Mammary epithelial cell (primary cell): ENCODE data around the gene COL5A1.

Source experiments
- EZH2 ChIP-seq: IDR thresholded peaks from 2 replicates; pipeline ENCODE4 v1.6.1; 2012; ENCODE audit warnings: low read length, inconsistent platforms, borderline replicate concordance
- TF ChIP-seq, protein P1 (sequence below), 2 donors: IDR thresholded peaks in 1 of 2; conservative IDR thresholded peaks in 1 of 2; 2 replicates each; pipeline ENCODE4 v1.5.1; 2011 to 2012; ENCODE audit warnings: inconsistent platforms in 2 of 2, low read length in 2 of 2, mild to moderate bottlenecking in 2 of 2, control low read depth in 1 of 2, low read depth in 1 of 2; ENCODE audit not compliant: insufficient read depth in 1 of 2; ENCODE audit errors: extremely low read depth in 1 of 2

DNA sequence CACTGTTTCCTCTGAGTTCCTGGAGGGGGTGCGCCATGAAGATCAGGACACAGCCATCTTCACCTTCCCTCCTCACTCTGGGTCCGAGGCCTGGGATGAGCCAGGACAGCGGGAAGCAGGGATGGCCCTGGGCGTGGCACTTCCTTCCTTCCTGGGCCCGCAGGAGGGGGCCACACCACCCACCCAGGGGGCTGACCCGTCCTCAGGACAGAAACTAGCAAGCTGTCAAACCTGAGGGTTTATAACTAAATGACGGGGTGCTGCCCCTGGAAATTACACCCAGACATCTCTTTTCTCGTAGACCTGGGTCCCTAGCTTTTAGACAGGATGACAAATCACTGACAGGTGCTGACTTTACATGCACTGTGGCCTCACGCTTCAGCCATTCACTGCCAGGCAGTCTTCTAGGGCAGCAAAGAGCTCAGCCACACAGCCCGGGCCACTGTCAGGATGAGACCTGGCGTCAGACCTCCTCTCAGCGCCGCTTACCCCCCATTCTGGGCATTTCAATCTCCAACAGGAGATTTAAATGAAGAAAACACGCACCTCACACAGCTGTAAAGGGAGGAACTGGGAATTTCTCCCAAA lies 247.1 kb downstream of the COL5A1 start:
- TF ChIP-seq EZH2, result no peak
- TF ChIP-seq, protein P1, sequence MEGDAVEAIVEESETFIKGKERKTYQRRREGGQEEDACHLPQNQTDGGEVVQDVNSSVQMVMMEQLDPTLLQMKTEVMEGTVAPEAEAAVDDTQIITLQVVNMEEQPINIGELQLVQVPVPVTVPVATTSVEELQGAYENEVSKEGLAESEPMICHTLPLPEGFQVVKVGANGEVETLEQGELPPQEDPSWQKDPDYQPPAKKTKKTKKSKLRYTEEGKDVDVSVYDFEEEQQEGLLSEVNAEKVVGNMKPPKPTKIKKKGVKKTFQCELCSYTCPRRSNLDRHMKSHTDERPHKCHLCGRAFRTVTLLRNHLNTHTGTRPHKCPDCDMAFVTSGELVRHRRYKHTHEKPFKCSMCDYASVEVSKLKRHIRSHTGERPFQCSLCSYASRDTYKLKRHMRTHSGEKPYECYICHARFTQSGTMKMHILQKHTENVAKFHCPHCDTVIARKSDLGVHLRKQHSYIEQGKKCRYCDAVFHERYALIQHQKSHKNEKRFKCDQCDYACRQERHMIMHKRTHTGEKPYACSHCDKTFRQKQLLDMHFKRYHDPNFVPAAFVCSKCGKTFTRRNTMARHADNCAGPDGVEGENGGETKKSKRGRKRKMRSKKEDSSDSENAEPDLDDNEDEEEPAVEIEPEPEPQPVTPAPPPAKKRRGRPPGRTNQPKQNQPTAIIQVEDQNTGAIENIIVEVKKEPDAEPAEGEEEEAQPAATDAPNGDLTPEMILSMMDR (conservative IDR thresholded peaks at IDR 0.05 in 1 of 2, IDR thresholded peaks at IDR 0.05 in 1 of 2; ENCODE audit: extremely low read depth in 1 of 2, insufficient read depth in 1 of 2, low read depth in 1 of 2, low read length in 2 of 2), result no peak
